Ammon's horn (tissue), 1 donor: ENCODE results near the gene DPP4.

ENCODE experiments used
- DNase-seq: peaks from one replicate; pipeline ENCODE4 v3.0.0-alpha.2; 2016; ENCODE audit warnings: low spot score

The DPP4 gene

GRCh38 chr2:162073888-162074631 lies at the start of gene DPP4:
Gene DPP4 (minus strand): TSS chr2:162074215. CDS start chr2:162073981, 234 bp downstream.
- no peak for DNase-seq

- DNase-seq, result peak; percentile 31
These were observed 44.4 kb upstream of the DPP4 start for GRCh38 chr2:162118166-162119031.

- no peak for DNase-seq
These were observed 42.3 kb upstream of the DPP4 start for GRCh38 chr2:162116352-162116751.

- no peak for DNase-seq
These were observed 41.1 kb upstream of the DPP4 start for GRCh38 chr2:162115076-162115475.

GRCh38 chr2:162114271-162114670 lies 40.3 kb upstream of the DPP4 start:
- DNase-seq, result no peak

- DNase-seq, result peak; percentile 24
These were observed 39.8 kb upstream of the DPP4 start for GRCh38 chr2:162113776-162114168.

- no peak for DNase-seq
These were observed 39.2 kb upstream of the DPP4 start for GRCh38 chr2:162113088-162113775.

GRCh38 chr2:162111958-162112850 lies 38.2 kb upstream of the DPP4 start:
- DNase-seq, result no peak

- DNase-seq, result no peak
These were observed 33.4 kb upstream of the DPP4 start for GRCh38 chr2:162107361-162107901.

- no peak for DNase-seq
These were observed 32.7 kb upstream of the DPP4 start for GRCh38 chr2:162106746-162107145.

GRCh38 chr2:162106146-162106551 lies 32.1 kb upstream of the DPP4 start:
- DNase-seq, result no peak

- DNase-seq, result no peak
These were observed 29.5 kb upstream of the DPP4 start for GRCh38 chr2:162103443-162104009.

- no peak for DNase-seq
These were observed 26.6 kb upstream of the DPP4 start for GRCh38 chr2:162100579-162100978.

- no peak for DNase-seq
These were observed 25.8 kb upstream of the DPP4 start for GRCh38 chr2:162099836-162100235.

- no peak for DNase-seq
These were observed 18.9 kb upstream of the DPP4 start for GRCh38 chr2:162092658-162093556.

- DNase-seq, result no peak
These were observed 18.0 kb upstream of the DPP4 start for GRCh38 chr2:162092008-162092390.

- no peak for DNase-seq
These were observed 17.5 kb upstream of the DPP4 start for GRCh38 chr2:162091325-162092007.

- DNase-seq, result no peak
These were observed 16.1 kb upstream of the DPP4 start for GRCh38 chr2:162090109-162090508.

- no peak for DNase-seq
These were observed 12.9 kb upstream of the DPP4 start for GRCh38 chr2:162086904-162087303.
